Activated CD8-positive, alpha-beta T cell treated with anti-CD3 and anti-CD28 coated beads for 36 hours (primary cell): ENCODE data around the gene MGMT. TPM values are rescaled to one million over a fixed set of nuclear protein-coding genes. Genes with fewer than 3 reads are reported as not detected.

ENCODE experiments used
- ATAC-seq: fragments of 200-7000 bp; cut with Tn5 transposase; one replicate; pipeline ENCODE4 v1.10.0; 2021; ENCODE audit warnings: mild to moderate bottlenecking, moderate library complexity
- CTCF ChIA-PET: fragments of 350-600 bp; sonication (Branson Sonifier 250); formaldehyde crosslinking; loops from one replicate; lab custom pipeline; 2021; ENCODE audit warnings: antibody characterized with exemption; lab: Charles Lee
- POLR2A ChIA-PET: fragments of 350-600 bp; sonication (Branson Sonifier 250); formaldehyde crosslinking; loops from one replicate; lab custom pipeline; 2021; ENCODE audit warnings: antibody characterized with exemption; lab: Charles Lee
- DNase-seq: peaks from one replicate; pipeline ENCODE4 v3.0.0-alpha.2; 2020
- H3K27ac Mint-ChIP-seq: one replicate; pipeline ENCODE4 v1.8.0; 2021; ENCODE audit warnings: mild to moderate bottlenecking, mixed read lengths
- H3K27me3 Mint-ChIP-seq: one replicate; pipeline ENCODE4 v1.8.0; 2021; ENCODE audit warnings: mixed read lengths
- H3K36me3 Mint-ChIP-seq: one replicate; pipeline ENCODE4 v1.8.0; 2021; ENCODE audit warnings: low read depth, mixed read lengths
- H3K4me1 Mint-ChIP-seq: one replicate; pipeline ENCODE4 v1.8.0; 2021; ENCODE audit warnings: low read depth, mixed read lengths
- H3K4me3 Mint-ChIP-seq: one replicate; pipeline ENCODE4 v1.8.0; 2021; ENCODE audit warnings: mild to moderate bottlenecking, moderate library complexity, mixed read lengths
- H3K9me3 Mint-ChIP-seq: one replicate; pipeline ENCODE4 v1.8.0; 2021; ENCODE audit warnings: mixed read lengths
- CTCF ChIP-seq: fragments of 200-600 bp; IDR thresholded peaks from one replicate; pipeline ENCODE4 v1.8.0; 2022; ENCODE audit warnings: antibody characterized with exemption, mild to moderate bottlenecking
- intact Hi-C: fragments of 100-400 bp; cut with micrococcal nuclease; formaldehyde crosslinking; loops from one replicate; pipeline ENCODE4 v1.10.0; 2022
- total RNA-seq, 2 experiments: library from RNA; stranded (reverse); gene quantifications; one replicate each; pipeline ENCODE4 v1.2.3, GENCODE V29; 2021

Gene MGMT
- total RNA-seq, 2 experiments from 2014 or later, result 16.2 to 17.0 TPM

GRCh38 chr10:129673292-129673691 is 206.3 kb downstream of the MGMT start:
- H3K27ac Mint-ChIP-seq, result no peak overlapping the region
- POLR2A ChIA-PET, result no interaction called here
- H3K27me3 Mint-ChIP-seq, result no peaks in the 10 kb centered on the region
- ATAC-seq (no peak), DNase-seq (no peak)
- no peak for TF ChIP-seq CTCF
- peaks cover 10% of the 10 kb centered on the region for H3K9me3 Mint-ChIP-seq
- H3K4me1 Mint-ChIP-seq, result no peaks in the 10 kb centered on the region
- CTCF ChIA-PET, result no interaction called here
- intact Hi-C loops, result no loop called here
- peaks cover 23% of the 10 kb centered on the region for H3K36me3 Mint-ChIP-seq
- H3K4me3 Mint-ChIP-seq, result no peak overlapping the region

GRCh38 chr10:129675027-129675769 is 208.2 kb downstream of the MGMT start:
- DNase-seq (no peak), ATAC-seq (no peak)
- ChIA-PET CTCF (interaction anchor here (0.6 kb wide), 1 partner anchor 239 kb away, joined by 3 read pairs; no protein-coding TSS in a partner anchor), POLR2A (no interaction called here)
- no peaks in the 10 kb centered on the region for H3K4me1 Mint-ChIP-seq
- intact Hi-C loops, result no loop called here
- TF ChIP-seq CTCF, result no peak
- peaks cover 5% of the 10 kb centered on the region for H3K9me3 Mint-ChIP-seq
- H3K4me3 Mint-ChIP-seq, result no peak overlapping the region
- H3K27ac Mint-ChIP-seq, result no peak overlapping the region
- H3K36me3 Mint-ChIP-seq, result peaks cover 30% of the 10 kb centered on the region
- H3K27me3 Mint-ChIP-seq, result no peaks in the 10 kb centered on the region

GRCh38 chr10:129676014-129676413 is 209.0 kb downstream of the MGMT start:
- Mint-ChIP-seq H3K4me1 (no peaks in the 10 kb centered on the region), H3K9me3 (peaks cover 3% of the 10 kb centered on the region), H3K27me3 (no peaks in the 10 kb centered on the region), H3K27ac (no peak overlapping the region), H3K36me3 (peaks cover 35% of the 10 kb centered on the region), H3K4me3 (no peak overlapping the region)
- no peak for ATAC-seq
- intact Hi-C loops, result no loop called here
- no peak for TF ChIP-seq CTCF
- no peak for DNase-seq
- CTCF ChIA-PET, result no interaction called here
- POLR2A ChIA-PET, result no interaction called here

- POLR2A ChIA-PET, result no interaction called here
- Mint-ChIP-seq H3K4me3 (no peak overlapping the region), H3K27me3 (no peaks in the 10 kb centered on the region), H3K4me1 (no peaks in the 10 kb centered on the region), H3K9me3 (no peaks in the 10 kb centered on the region), H3K36me3 (peaks cover 31% of the 10 kb centered on the region), H3K27ac (no peak overlapping the region)
- CTCF ChIA-PET, result no interaction called here
- no peak for TF ChIP-seq CTCF
- no peak for ATAC-seq
- no peak for DNase-seq
- intact Hi-C loops, result no loop called here
These were observed 210.4 kb downstream of the MGMT start for GRCh38 chr10:129677377-129677927.

GRCh38 chr10:129678186-129678585 is 211.1 kb downstream of the MGMT start:
- no peak for TF ChIP-seq CTCF
- ChIA-PET POLR2A (no interaction called here), CTCF (no interaction called here)
- no peaks in the 10 kb centered on the region for H3K27me3 Mint-ChIP-seq
- DNase-seq, result no peak
- no peaks in the 10 kb centered on the region for H3K9me3 Mint-ChIP-seq
- intact Hi-C loops, result no loop called here
- no peak for ATAC-seq
- no peak overlapping the region for H3K27ac Mint-ChIP-seq
- no peak overlapping the region for H3K4me3 Mint-ChIP-seq
- H3K36me3 Mint-ChIP-seq, result peaks cover 30% of the 10 kb centered on the region
- no peaks in the 10 kb centered on the region for H3K4me1 Mint-ChIP-seq
